Measurements from ENCODE around the gene POFUT1. TPM values are rescaled to one million over a fixed set of nuclear protein-coding genes. Genes with fewer than 3 reads are reported as not detected.

Gene POFUT1
- total RNA-seq, 1 donor from 2014 or later, result 22.6 TPM

Other genes starting within 250 kb of the POFUT1 start
- not detected for gene XKR7, start 239.7 kb upstream of the POFUT1 start, total RNA-seq
- 7.0 TPM for gene CCM2L, start 197.4 kb upstream of the POFUT1 start, total RNA-seq
- gene HCK, start 155.6 kb upstream of the POFUT1 start, total RNA-seq, result 5.5 TPM
- gene TM9SF4, start 98.2 kb upstream of the POFUT1 start, total RNA-seq, result 31.6 TPM
- 8.5 TPM for gene PLAGL2, start 137 bp upstream of the POFUT1 start, total RNA-seq
- gene KIF3B, start 69.8 kb downstream of the POFUT1 start, total RNA-seq, result 17.3 TPM
- 36.3 TPM for gene ASXL1, start 150.5 kb downstream of the POFUT1 start, total RNA-seq

All from cardiac septum (tissue), 1 donor.